HG03159 (cell line): ENCODE measurements around the gene BID.
"Not testable (repeated sequence)": the region's sequence is repeated elsewhere in the genome, so short reads cannot be mapped to it uniquely, and the experiment has no call there.

Experiments
- ATAC-seq: cut with Tn5 transposase; IDR thresholded peaks from one replicate; pipeline ENCODE4 v1.9.1; 2021; ENCODE audit warnings: mild to moderate bottlenecking, moderate library complexity; ENCODE audit not compliant: unreplicated experiment

The BID gene

GRCh38 chr22:17770180-17771077, 3.8 kb downstream of the BID start:
- ATAC-seq, result no peak

GRCh38 chr22:17769716-17770082, 4.6 kb downstream of the BID start:
- ATAC-seq, result no peak

GRCh38 chr22:17769013-17769715, 5.1 kb downstream of the BID start:
- no peak for ATAC-seq

GRCh38 chr22:17767233-17768065, 6.8 kb downstream of the BID start:
- peak; percentile 62 for ATAC-seq

GRCh38 chr22:17764852-17765251, 9.4 kb downstream of the BID start:
- not testable (repeated sequence) for ATAC-seq

- ATAC-seq, result no peak
Measured at GRCh38 chr22:17764036-17764435, 10.2 kb downstream of the BID start.

- not testable (repeated sequence) for ATAC-seq
Measured at GRCh38 chr22:17763442-17763841, 10.8 kb downstream of the BID start.

GRCh38 chr22:17761138-17761488, 13.2 kb downstream of the BID start:
- ATAC-seq, result no peak

GRCh38 chr22:17754233-17754925, 19.9 kb downstream of the BID start:
- no peak for ATAC-seq

GRCh38 chr22:17753401-17753989, 20.8 kb downstream of the BID start:
- no peak for ATAC-seq

GRCh38 chr22:17751596-17751995, 22.7 kb downstream of the BID start:
- ATAC-seq, result no peak

GRCh38 chr22:17749605-17750395, 24.5 kb downstream of the BID start:
- ATAC-seq, result no peak

GRCh38 chr22:17748555-17749353, 25.5 kb downstream of the BID start:
- no peak for ATAC-seq

- ATAC-seq, result no peak
Measured at GRCh38 chr22:17746916-17747315, 27.4 kb downstream of the BID start.

- ATAC-seq, result no peak
Measured at GRCh38 chr22:17744430-17744829, 29.8 kb downstream of the BID start.

- ATAC-seq, result no peak
Measured at GRCh38 chr22:17743661-17744411, 30.4 kb downstream of the BID start.

GRCh38 chr22:17742527-17742902, 31.8 kb downstream of the BID start:
- peak; percentile 53 for ATAC-seq

GRCh38 chr22:17741866-17742526, 32.3 kb downstream of the BID start:
- ATAC-seq, result no peak
